Measurements from ENCODE around the gene HSPA12A.

DNA sequence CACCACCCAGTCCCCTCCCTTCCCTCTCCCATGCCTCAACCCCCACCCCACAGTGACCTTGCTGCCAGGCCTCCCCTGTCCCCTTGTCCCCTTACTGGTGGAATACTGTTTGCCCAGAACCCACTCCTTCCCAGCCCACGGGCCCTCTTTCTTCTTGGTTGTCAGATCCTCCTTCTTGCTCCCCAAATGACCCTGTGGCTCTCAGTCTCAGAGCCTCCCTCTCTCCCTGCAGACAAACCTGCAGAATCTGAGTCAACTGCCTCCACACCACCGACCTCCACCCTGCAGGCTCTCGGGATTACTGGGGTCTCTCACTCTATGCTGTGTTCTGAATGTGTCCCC lies 47.5 kb downstream of the HSPA12A start:
- no peak for TF ChIP-seq EZH2phosphoT487 (IDR thresholded peaks at IDR 0.05; ENCODE audit: borderline replicate concordance, low read length)
- TF ChIP-seq, protein P1, sequence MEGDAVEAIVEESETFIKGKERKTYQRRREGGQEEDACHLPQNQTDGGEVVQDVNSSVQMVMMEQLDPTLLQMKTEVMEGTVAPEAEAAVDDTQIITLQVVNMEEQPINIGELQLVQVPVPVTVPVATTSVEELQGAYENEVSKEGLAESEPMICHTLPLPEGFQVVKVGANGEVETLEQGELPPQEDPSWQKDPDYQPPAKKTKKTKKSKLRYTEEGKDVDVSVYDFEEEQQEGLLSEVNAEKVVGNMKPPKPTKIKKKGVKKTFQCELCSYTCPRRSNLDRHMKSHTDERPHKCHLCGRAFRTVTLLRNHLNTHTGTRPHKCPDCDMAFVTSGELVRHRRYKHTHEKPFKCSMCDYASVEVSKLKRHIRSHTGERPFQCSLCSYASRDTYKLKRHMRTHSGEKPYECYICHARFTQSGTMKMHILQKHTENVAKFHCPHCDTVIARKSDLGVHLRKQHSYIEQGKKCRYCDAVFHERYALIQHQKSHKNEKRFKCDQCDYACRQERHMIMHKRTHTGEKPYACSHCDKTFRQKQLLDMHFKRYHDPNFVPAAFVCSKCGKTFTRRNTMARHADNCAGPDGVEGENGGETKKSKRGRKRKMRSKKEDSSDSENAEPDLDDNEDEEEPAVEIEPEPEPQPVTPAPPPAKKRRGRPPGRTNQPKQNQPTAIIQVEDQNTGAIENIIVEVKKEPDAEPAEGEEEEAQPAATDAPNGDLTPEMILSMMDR (IDR thresholded peaks at IDR 0.05; ENCODE audit: low read depth, low read length, poor library complexity, severe bottlenecking), result no peak

All from DOHH2 (cell line).